ENCODE results near the gene HSPA2.

The HSPA2 gene

DNA sequence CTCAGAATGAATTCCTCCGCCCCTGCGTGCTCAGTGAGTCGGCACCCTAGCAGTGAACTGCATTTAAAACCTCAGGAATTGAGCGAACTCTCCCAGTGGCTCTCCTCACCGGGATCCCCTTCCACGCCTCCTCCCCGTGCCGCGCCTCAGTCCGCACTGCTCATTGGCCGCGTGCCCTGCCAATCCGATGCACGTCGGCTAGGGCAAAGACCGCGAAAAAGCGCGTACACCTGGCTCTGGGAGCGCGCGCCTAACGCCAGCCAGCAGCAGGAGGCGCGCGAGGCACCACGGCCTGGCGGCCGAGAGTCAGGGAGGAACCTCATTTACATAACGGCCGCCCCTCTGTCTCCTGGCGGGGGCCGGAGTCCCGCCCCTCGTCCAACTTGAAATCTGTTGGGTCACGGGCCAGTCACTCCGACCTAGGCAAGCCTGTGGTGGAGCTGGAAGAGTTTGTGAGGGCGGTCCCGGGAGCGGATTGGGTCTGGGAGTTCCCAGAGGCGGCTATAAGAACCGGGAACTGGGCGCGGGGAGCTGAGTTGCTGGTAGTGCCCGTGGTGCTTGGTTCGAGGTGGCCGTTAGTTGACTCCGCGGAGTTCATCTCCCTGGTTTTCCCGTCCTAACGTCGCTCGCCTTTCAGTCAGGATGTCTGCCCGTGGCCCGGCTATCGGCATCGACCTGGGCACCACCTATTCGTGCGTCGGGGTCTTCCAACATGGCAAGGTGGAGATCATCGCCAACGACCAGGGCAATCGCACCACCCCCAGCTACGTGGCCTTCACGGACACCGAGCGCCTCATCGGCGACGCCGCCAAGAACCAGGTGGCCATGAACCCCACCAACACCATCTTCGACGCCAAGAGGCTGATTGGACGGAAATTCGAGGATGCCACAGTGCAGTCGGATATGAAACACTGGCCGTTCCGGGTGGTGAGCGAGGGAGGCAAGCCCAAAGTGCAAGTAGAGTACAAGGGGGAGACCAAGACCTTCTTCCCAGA, at the start of gene HSPA2:
Gene HSPA2, plus strand, starts transcription at position 534 of the 995 bp plus-strand sequence. Its CDS starts 109 bp downstream, at position 643.
- DNase-seq (ENCODE audit: low spot score) = peak; percentile 100
- Histone ChIP-seq H3K36me3 (ENCODE audit: low read depth) (no peaks in the 10 kb centered on the region), H3K27me3 (ENCODE audit: insufficient read depth, poor library complexity, severe bottlenecking) (no peaks in the 10 kb centered on the region), H3K9me3 (ENCODE audit: severe bottlenecking) (no peaks in the 10 kb centered on the region), H3K4me1 (ENCODE audit: insufficient read depth, poor library complexity, severe bottlenecking) (no peaks in the 10 kb centered on the region), H3K27ac (ENCODE audit: poor library complexity, severe bottlenecking) (peak within 1 kb of the TSS; percentile 77), H3K4me3 (ENCODE audit: severe bottlenecking) (peak within 1 kb of the TSS; percentile 36)
- peak; percentile 96 for ATAC-seq (ENCODE audit: low read depth)
- TF ChIP-seq, protein P1, sequence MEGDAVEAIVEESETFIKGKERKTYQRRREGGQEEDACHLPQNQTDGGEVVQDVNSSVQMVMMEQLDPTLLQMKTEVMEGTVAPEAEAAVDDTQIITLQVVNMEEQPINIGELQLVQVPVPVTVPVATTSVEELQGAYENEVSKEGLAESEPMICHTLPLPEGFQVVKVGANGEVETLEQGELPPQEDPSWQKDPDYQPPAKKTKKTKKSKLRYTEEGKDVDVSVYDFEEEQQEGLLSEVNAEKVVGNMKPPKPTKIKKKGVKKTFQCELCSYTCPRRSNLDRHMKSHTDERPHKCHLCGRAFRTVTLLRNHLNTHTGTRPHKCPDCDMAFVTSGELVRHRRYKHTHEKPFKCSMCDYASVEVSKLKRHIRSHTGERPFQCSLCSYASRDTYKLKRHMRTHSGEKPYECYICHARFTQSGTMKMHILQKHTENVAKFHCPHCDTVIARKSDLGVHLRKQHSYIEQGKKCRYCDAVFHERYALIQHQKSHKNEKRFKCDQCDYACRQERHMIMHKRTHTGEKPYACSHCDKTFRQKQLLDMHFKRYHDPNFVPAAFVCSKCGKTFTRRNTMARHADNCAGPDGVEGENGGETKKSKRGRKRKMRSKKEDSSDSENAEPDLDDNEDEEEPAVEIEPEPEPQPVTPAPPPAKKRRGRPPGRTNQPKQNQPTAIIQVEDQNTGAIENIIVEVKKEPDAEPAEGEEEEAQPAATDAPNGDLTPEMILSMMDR (IDR thresholded peaks at IDR 0.05; ENCODE audit: poor library complexity, severe bottlenecking) = peak; percentile 99

DNA sequence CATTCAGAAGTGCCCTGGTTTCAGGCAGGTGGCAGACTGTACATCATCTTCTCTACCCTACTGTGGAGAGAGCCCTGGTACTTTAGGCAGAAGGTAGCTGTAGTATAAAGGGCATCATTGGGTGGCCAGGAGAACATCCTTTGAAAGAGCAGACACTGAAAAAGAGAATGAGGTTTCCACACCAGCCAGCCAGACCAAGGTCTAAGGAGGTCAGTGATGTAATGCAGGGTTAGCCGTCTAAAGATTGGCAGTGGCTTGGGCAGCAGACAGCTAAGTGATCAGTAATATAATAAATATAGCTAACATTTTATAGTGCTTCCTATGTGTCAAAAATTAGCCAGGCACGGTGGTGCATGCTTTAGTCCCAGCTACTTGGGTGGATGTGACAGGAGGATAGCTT, 48.9 kb upstream of the HSPA2 start:
- H3K4me3 ChIP-seq (ENCODE audit: severe bottlenecking) = no peak overlapping the region
- no peak for ATAC-seq (ENCODE audit: low read depth)
- no peak for DNase-seq (ENCODE audit: low spot score)
- TF ChIP-seq, protein P1 (IDR thresholded peaks at IDR 0.05; ENCODE audit: poor library complexity, severe bottlenecking) = no peak
- H3K9me3 ChIP-seq (ENCODE audit: severe bottlenecking) = no peaks in the 10 kb centered on the region
- no peaks in the 10 kb centered on the region for H3K27me3 ChIP-seq (ENCODE audit: insufficient read depth, poor library complexity, severe bottlenecking)
- no peak overlapping the region for H3K27ac ChIP-seq (ENCODE audit: poor library complexity, severe bottlenecking)
- H3K4me1 ChIP-seq (ENCODE audit: insufficient read depth, poor library complexity, severe bottlenecking) = no peaks in the 10 kb centered on the region
- H3K36me3 ChIP-seq (ENCODE audit: low read depth) = peaks cover 59% of the 10 kb centered on the region

DNA sequence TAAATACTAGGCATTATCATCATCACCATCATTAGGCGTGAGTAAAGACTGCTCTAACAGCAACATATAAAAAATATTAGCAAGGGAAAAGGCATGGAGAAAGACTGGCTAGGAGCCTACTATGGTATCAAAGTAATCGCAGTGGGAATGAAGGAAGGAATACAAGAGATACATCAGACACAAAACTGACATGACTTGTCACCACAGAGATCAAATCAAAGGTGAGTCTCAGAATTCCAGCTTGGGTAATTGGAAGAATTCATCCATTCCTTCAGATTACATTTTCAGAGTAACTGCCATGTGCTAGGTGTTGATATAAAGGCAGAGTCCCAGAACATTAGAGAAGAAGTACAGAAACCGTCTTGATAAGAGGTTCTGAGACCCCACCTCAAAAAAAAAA, 47.1 kb upstream of the HSPA2 start:
- Histone ChIP-seq H3K27me3 (ENCODE audit: insufficient read depth, poor library complexity, severe bottlenecking) (no peaks in the 10 kb centered on the region), H3K36me3 (ENCODE audit: low read depth) (peaks cover 54% of the 10 kb centered on the region), H3K4me1 (ENCODE audit: insufficient read depth, poor library complexity, severe bottlenecking) (peaks cover 2% of the 10 kb centered on the region), H3K9me3 (ENCODE audit: severe bottlenecking) (no peaks in the 10 kb centered on the region), H3K27ac (ENCODE audit: poor library complexity, severe bottlenecking) (no peak overlapping the region), H3K4me3 (ENCODE audit: severe bottlenecking) (no peak overlapping the region)
- TF ChIP-seq, protein P1 (IDR thresholded peaks at IDR 0.05; ENCODE audit: poor library complexity, severe bottlenecking) = no peak
- DNase-seq (ENCODE audit: low spot score) (no peak), ATAC-seq (ENCODE audit: low read depth) (no peak)

DNA sequence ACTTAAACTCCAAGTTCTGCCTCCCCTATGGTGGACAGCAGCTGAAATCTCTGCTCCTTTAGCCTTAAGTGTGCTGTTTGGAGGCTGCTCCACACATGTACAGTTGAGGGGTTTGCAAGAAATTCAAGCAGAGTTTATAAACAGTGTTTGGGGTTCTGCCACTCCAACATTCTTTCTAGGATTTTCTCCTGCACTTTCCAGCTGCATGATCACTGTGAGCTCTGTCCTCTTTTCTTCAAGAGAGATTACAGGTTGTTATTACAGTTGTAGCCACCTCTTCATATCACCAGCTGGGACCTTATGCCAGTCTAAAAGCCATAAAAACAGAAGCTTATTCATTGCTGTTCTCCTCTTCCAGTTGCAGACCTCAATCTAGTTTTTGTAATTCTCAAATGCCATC, 45.3 kb upstream of the HSPA2 start:
- Histone ChIP-seq H3K4me1 (ENCODE audit: insufficient read depth, poor library complexity, severe bottlenecking) (peaks cover 5% of the 10 kb centered on the region), H3K9me3 (ENCODE audit: severe bottlenecking) (no peaks in the 10 kb centered on the region), H3K27me3 (ENCODE audit: insufficient read depth, poor library complexity, severe bottlenecking) (no peaks in the 10 kb centered on the region), H3K36me3 (ENCODE audit: low read depth) (peaks cover 53% of the 10 kb centered on the region), H3K27ac (ENCODE audit: poor library complexity, severe bottlenecking) (no peak overlapping the region), H3K4me3 (ENCODE audit: severe bottlenecking) (no peak overlapping the region)
- DNase-seq (ENCODE audit: low spot score) (no peak), ATAC-seq (ENCODE audit: low read depth) (no peak)
- TF ChIP-seq, protein P1 (IDR thresholded peaks at IDR 0.05; ENCODE audit: poor library complexity, severe bottlenecking) = no peak

DNA sequence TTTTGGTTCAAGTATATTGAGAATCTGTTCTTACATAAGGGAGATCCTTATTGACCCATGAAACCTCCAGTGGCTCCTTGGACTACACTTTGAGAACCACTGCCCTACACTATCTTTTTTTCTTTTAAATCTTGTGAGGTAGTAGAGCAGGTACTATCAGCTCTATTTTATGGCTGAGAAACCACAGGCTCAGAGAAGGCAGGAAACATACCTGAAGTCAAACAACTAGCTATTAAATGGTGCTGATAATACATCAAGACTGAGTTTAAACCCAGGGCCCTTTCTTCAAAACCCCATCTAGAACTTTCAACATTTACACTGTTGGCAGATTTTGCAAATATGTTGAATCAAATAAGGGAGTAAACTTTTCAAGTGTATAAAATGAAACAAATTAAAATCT, 43.8 kb upstream of the HSPA2 start:
- DNase-seq (ENCODE audit: low spot score) (no peak), ATAC-seq (ENCODE audit: low read depth) (no peak)
- Histone ChIP-seq H3K9me3 (ENCODE audit: severe bottlenecking) (no peaks in the 10 kb centered on the region), H3K27me3 (ENCODE audit: insufficient read depth, poor library complexity, severe bottlenecking) (no peaks in the 10 kb centered on the region), H3K36me3 (ENCODE audit: low read depth) (peaks cover 45% of the 10 kb centered on the region), H3K4me3 (ENCODE audit: severe bottlenecking) (no peak overlapping the region), H3K4me1 (ENCODE audit: insufficient read depth, poor library complexity, severe bottlenecking) (peaks cover 15% of the 10 kb centered on the region), H3K27ac (ENCODE audit: poor library complexity, severe bottlenecking) (no peak overlapping the region)
- TF ChIP-seq, protein P1 (IDR thresholded peaks at IDR 0.05; ENCODE audit: poor library complexity, severe bottlenecking) = no peak
